Activated effector memory CD4-positive, alpha-beta T cell treated with Interleukin-2 at 50 U/mL for 16 hours (primary cell): Measurements from ENCODE around the gene GPR183.

Experiments used
- DNase-seq: peaks from one replicate; pipeline ENCODE4 v3.0.0-alpha.2; 2020

The GPR183 gene

GRCh38 chr13:99311137-99311536 is 3.9 kb upstream of the GPR183 start:
- no peak for DNase-seq

GRCh38 chr13:99310382-99311031 is 3.3 kb upstream of the GPR183 start:
- DNase-seq: no peak

GRCh38 chr13:99308471-99309087 is 1.4 kb upstream of the GPR183 start:
- DNase-seq: no peak

GRCh38 chr13:99307648-99308339 is 595 bp upstream of the GPR183 start:
- DNase-seq: no peak

- no peak for DNase-seq
Observed at GRCh38 chr13:99305566-99305965, 1.6 kb downstream of the GPR183 start.

GRCh38 chr13:99305158-99305557 is 2.0 kb downstream of the GPR183 start:
- DNase-seq: no peak

- DNase-seq: no peak
Observed at GRCh38 chr13:99304541-99304940, 2.7 kb downstream of the GPR183 start.

- peak; percentile 44 for DNase-seq
Observed at GRCh38 chr13:99303863-99304521, 3.2 kb downstream of the GPR183 start.

GRCh38 chr13:99302637-99303505 is 4.3 kb downstream of the GPR183 start:
- no peak for DNase-seq

GRCh38 chr13:99301913-99302636 is 5.1 kb downstream of the GPR183 start:
- no peak for DNase-seq

- no peak for DNase-seq
Observed at GRCh38 chr13:99301056-99301838, 6.0 kb downstream of the GPR183 start.

GRCh38 chr13:99299920-99300341 is 7.3 kb downstream of the GPR183 start:
- DNase-seq: no peak

- no peak for DNase-seq
Observed at GRCh38 chr13:99299256-99299919, 7.8 kb downstream of the GPR183 start.

GRCh38 chr13:99298056-99298455 is 9.1 kb downstream of the GPR183 start:
- no peak for DNase-seq

- DNase-seq: no peak
Observed at GRCh38 chr13:99297331-99297730, 9.9 kb downstream of the GPR183 start.

GRCh38 chr13:99296398-99296797 is 10.8 kb downstream of the GPR183 start:
- DNase-seq: no peak

- no peak for DNase-seq
Observed at GRCh38 chr13:99295488-99296252, 11.5 kb downstream of the GPR183 start.

- DNase-seq: no peak
Observed at GRCh38 chr13:99294958-99295357, 12.2 kb downstream of the GPR183 start.

- no peak for DNase-seq
Observed at GRCh38 chr13:99294198-99294597, 13.0 kb downstream of the GPR183 start.

- no peak for DNase-seq
Observed at GRCh38 chr13:99293178-99293577, 14.0 kb downstream of the GPR183 start.
